HepG2 (cell line): ENCODE results near the gene EEF1A1.

ENCODE experiments used
- BCLAF1 ChIP-seq: fragments of 450-650 bp; IDR thresholded peaks from 2 replicates; pipeline ENCODE4 v1.6.1; 2017; ENCODE audit warnings: mild to moderate bottlenecking
- EZH2 ChIP-seq: conservative IDR thresholded peaks from 2 replicates; pipeline ENCODE4 v1.6.1; 2012; ENCODE audit warnings: mild to moderate bottlenecking, low read depth, low read length, moderate library complexity
- HCFC1 ChIP-seq: fragments of 150-350 bp; IDR thresholded peaks from 2 replicates; pipeline ENCODE4 v1.6.1; 2014; ENCODE audit warnings: low read depth, low read length
- MAX ChIP-seq: IDR thresholded peaks from 2 replicates; pipeline ENCODE4 v1.6.1; 2012; ENCODE audit warnings: inconsistent platforms
- MYNN ChIP-seq: sonication (generic); formaldehyde crosslinking; IDR thresholded peaks from 2 replicates; pipeline ENCODE4 v1.4.0; 2020; ENCODE audit warnings: mild to moderate bottlenecking, low read depth, missing genetic modification reagents
- POLR2AphosphoS5 ChIP-seq: IDR thresholded peaks from 2 replicates; pipeline ENCODE4 v1.6.1; 2012; ENCODE audit warnings: low read depth, low read length
- SCMH1 ChIP-seq: sonication (generic); formaldehyde crosslinking; IDR thresholded peaks from 2 replicates; pipeline ENCODE4 v1.9.0; 2021; ENCODE audit warnings: missing genetic modification reagents, mild to moderate bottlenecking, borderline replicate concordance
- SNAPC2 ChIP-seq: sonication (generic); formaldehyde crosslinking; IDR thresholded peaks from 2 replicates; pipeline ENCODE4 v1.8.1; 2022; ENCODE audit warnings: mild to moderate bottlenecking, missing genetic modification reagents
- SOX6 ChIP-seq, 2 experiments: fragments of 450-650 bp in 1 of 2; sonication (generic) in 1 of 2; formaldehyde crosslinking in 1 of 2; IDR thresholded peaks; 2 replicates each; pipeline versions ENCODE4 v1.4.0 to v1.6.1; 2017 to 2020; ENCODE audit warnings: antibody characterized with exemption in 1 of 2, mild to moderate bottlenecking in 1 of 2, missing genetic modification reagents in 1 of 2
- SP4 ChIP-seq: sonication (generic); formaldehyde crosslinking; IDR thresholded peaks from 2 replicates; pipeline ENCODE4 v1.8.1; 2023; ENCODE audit warnings: mild to moderate bottlenecking, missing genetic modification reagents
- ZBTB34 ChIP-seq: sonication (generic); formaldehyde crosslinking; IDR thresholded peaks from 2 replicates; pipeline ENCODE4 v1.8.0; 2022; ENCODE audit warnings: mild to moderate bottlenecking, missing genetic modification reagents
- ZBTB40 ChIP-seq, 2 experiments: fragments of 450-650 bp in 1 of 2; sonication (generic) in 1 of 2; formaldehyde crosslinking in 1 of 2; IDR thresholded peaks; 2 replicates each; pipeline versions ENCODE4 v1.6.1 to v1.8.0; 2016 to 2022; ENCODE audit warnings: antibody characterized with exemption in 1 of 2, mild to moderate bottlenecking in 1 of 2, missing genetic modification reagents in 1 of 2
- ZBTB7A ChIP-seq: sonication (generic); formaldehyde crosslinking; IDR thresholded peaks from 2 replicates; pipeline ENCODE4 v1.8.0; 2022; ENCODE audit warnings: mild to moderate bottlenecking, missing genetic modification reagents
- ZFX ChIP-seq: sonication (generic); formaldehyde crosslinking; IDR thresholded peaks from 2 replicates; pipeline ENCODE4 v1.4.0; 2020; ENCODE audit warnings: mild to moderate bottlenecking, low read depth, missing genetic modification reagents, moderate library complexity

- TF ChIP-seq SNAPC2 (no peak), ZBTB34 (no peak), ZBTB40 (IDR thresholded peaks at IDR 0.05) (no peak), ZBTB40 (CRISPR knock-in tag; IDR thresholded peaks at IDR 0.05) (no peak), ZBTB7A (CRISPR knock-in tag) (no peak), SOX6 (IDR thresholded peaks at IDR 0.05) (no peak), SOX6 (CRISPR knock-in tag; IDR thresholded peaks at IDR 0.05) (no peak), POLR2AphosphoS5 (no peak), ZFX (CRISPR knock-in tag) (no peak), BCLAF1 (no peak), SP4 (CRISPR knock-in tag) (no peak), MYNN (CRISPR knock-in tag) (no peak), HCFC1 (no peak), EZH2 (no peak), SCMH1 (CRISPR knock-in tag) (no peak), MAX (no peak)
Observed at GRCh38 chr6:73476723-73477122, 44.1 kb downstream of the EEF1A1 start.
